HCT116 (cell line): ENCODE measurements around the gene ERBB4. TPM values are rescaled to one million over a fixed set of nuclear protein-coding genes. Genes with fewer than 3 reads are reported as not detected.

Experiments
- ATAC-seq: fragments of 200-7000 bp; cut with Tn5 transposase; 2 replicates; pipeline ENCODE4 v1.9.1; 2020; ENCODE audit warnings: mild to moderate bottlenecking, moderate library complexity
- BruUV-seq: library from RNA; stranded (reverse); fragments of 400-500 nt; replicated peaks from 2 replicates; lab custom pipeline; 2021; lab: Mats Ljungman, UMichigan
- CTCF ChIA-PET: fragments of 300-600 bp; sonication (Branson Sonifier 250); formaldehyde crosslinking; loops from one replicate; lab custom pipeline; 2021; ENCODE audit warnings: antibody characterized with exemption; lab: Charles Lee
- POLR2A ChIA-PET: fragments of 300-600, 350-600 bp; sonication (Branson Sonifier 250); formaldehyde crosslinking; loops from one replicate; lab custom pipeline; 2021; ENCODE audit warnings: antibody characterized with exemption; lab: Charles Lee
- RAD21 ChIA-PET, 2 experiments: fragments of 300-600 bp; sonication (Branson Sonifier 250); formaldehyde crosslinking; loops; one replicate each; lab custom pipeline; 2023; ENCODE audit warnings: low total read pairs in 2 of 2; ENCODE audit not compliant: uncharacterized antibody in 2 of 2, unreplicated experiment in 2 of 2, low non-redundant PET in 1 of 2; lab: Charles Lee
- DNase-seq: peaks from one replicate; pipeline ENCODE4 v3.0.0-alpha.2; 2010; ENCODE audit warnings: low read depth, low spot score
- H2AFZ ChIP-seq: fragments of 200-600 bp; shearing (Covaris generic), sonication (generic); 2 replicates; pipeline ENCODE4 v1.6.1; 2017; ENCODE audit warnings: low read depth, mixed run types, mixed read lengths, antibody characterized with exemption, low read length; ENCODE audit not compliant: poor library complexity, severe bottlenecking
- H3K27ac ChIP-seq: 2 replicates; pipeline ENCODE4 v1.5.1; 2012; ENCODE audit warnings: low read depth, low read length
- H3K27me3 ChIP-seq: fragments of 200-600 bp; sonication (generic); 2 replicates; pipeline ENCODE4 v1.6.1; 2016; ENCODE audit warnings: mixed run types, low read length, mixed read lengths; ENCODE audit not compliant: insufficient read depth
- H3K36me3 ChIP-seq, 2 experiments: fragments of 200-500 bp in 1 of 2; fragments of 200-600 bp in 1 of 2; sonication (Bioruptor generic) in 1 of 2; sonication (generic) in 1 of 2; 2 replicates each; pipeline versions ENCODE4 v1.5.1 to v1.6.1; 2014 to 2016; ENCODE audit warnings: low read length in 2 of 2, inconsistent platforms in 1 of 2, mixed read lengths in 1 of 2, mixed run types in 1 of 2; ENCODE audit not compliant: insufficient read depth in 2 of 2, control insufficient read depth in 1 of 2
- H3K4me1 ChIP-seq, 2 experiments: fragments of 200-600 bp in 1 of 2; sonication (generic) in 1 of 2; 2 replicates each; pipeline versions ENCODE4 v1.5.1 to v1.6.1; 2012 to 2017; ENCODE audit warnings: low read length in 2 of 2, inconsistent platforms in 1 of 2, mild to moderate bottlenecking in 1 of 2, mixed read lengths in 1 of 2, mixed run types in 1 of 2, moderate library complexity in 1 of 2; ENCODE audit not compliant: insufficient read depth in 2 of 2, control insufficient read depth in 1 of 2
- H3K4me2 ChIP-seq: fragments of 200-600 bp; sonication (generic); 2 replicates; pipeline ENCODE4 v1.6.1; 2017; ENCODE audit warnings: mixed run types, low read length, mixed read lengths
- H3K4me3 ChIP-seq, 2 experiments: fragments of 200-600 bp in 1 of 2; sonication (generic) in 1 of 2; replicated peaks in 1 of 2; 2 replicates each; pipeline ENCODE4 v1.5.1; 2011 to 2016; ENCODE audit warnings: low read length in 2 of 2, control low read depth in 1 of 2, low read depth in 1 of 2, mild to moderate bottlenecking in 1 of 2, mixed read lengths in 1 of 2, mixed run types in 1 of 2
- H3K79me2 ChIP-seq: fragments of 200-600 bp; sonication (generic); 2 replicates; pipeline ENCODE4 v1.6.1; 2017; ENCODE audit warnings: mild to moderate bottlenecking, mixed run types, low read length, moderate library complexity, mixed read lengths; ENCODE audit not compliant: insufficient read depth
- H3K9ac ChIP-seq: fragments of 200-600 bp; sonication (generic); 2 replicates; pipeline ENCODE4 v1.6.1; 2016; ENCODE audit warnings: low read length, mixed read lengths
- H3K9me2 ChIP-seq: fragments of 200-600 bp; sonication (generic), shearing (Covaris generic); 2 replicates; pipeline ENCODE4 v1.6.1; 2017; ENCODE audit warnings: mixed run types, mild to moderate bottlenecking, moderate library complexity; ENCODE audit not compliant: insufficient read depth
- H3K9me3 ChIP-seq, 2 experiments: fragments of 200-500 bp in 1 of 2; fragments of 200-600 bp in 1 of 2; sonication (Bioruptor generic) in 1 of 2; sonication (generic) in 1 of 2; 2 replicates each; pipeline ENCODE4 v1.6.1; 2014 to 2017; ENCODE audit warnings: low read length in 2 of 2, mixed read lengths in 2 of 2, inconsistent platforms in 1 of 2, low read depth in 1 of 2, mild to moderate bottlenecking in 1 of 2, mixed run types in 1 of 2, moderate library complexity in 1 of 2; ENCODE audit not compliant: control insufficient read depth in 1 of 2, insufficient read depth in 1 of 2
- H4K20me1 ChIP-seq: fragments of 200-600 bp; sonication (generic), shearing (Covaris generic); 2 replicates; pipeline ENCODE4 v1.6.1; 2017; ENCODE audit warnings: mixed run types, mild to moderate bottlenecking, moderate library complexity; ENCODE audit not compliant: insufficient read depth
- CBX3 ChIP-seq: IDR thresholded peaks from 2 replicates; pipeline ENCODE4 v1.6.1; 2012; ENCODE audit warnings: low read depth
- CEBPB ChIP-seq: IDR thresholded peaks from 2 replicates; pipeline ENCODE4 v1.6.1; 2012; ENCODE audit warnings: low read depth
- EGR1 ChIP-seq: IDR thresholded peaks from 2 replicates; pipeline ENCODE4 v1.6.1; 2012; ENCODE audit warnings: low read depth
- ELF1 ChIP-seq: IDR thresholded peaks from 2 replicates; pipeline ENCODE4 v1.6.1; 2012; ENCODE audit warnings: low read depth, borderline replicate concordance
- EZH2 ChIP-seq: fragments of 200-600 bp; sonication (generic); IDR thresholded peaks from 2 replicates; pipeline ENCODE4 v1.6.1; 2017; ENCODE audit warnings: antibody characterized with exemption, mixed run types
- EZH2phosphoT487 ChIP-seq: fragments of 200-600 bp; IDR thresholded peaks from 2 replicates; pipeline ENCODE4 v1.6.1; 2018; ENCODE audit warnings: antibody characterized with exemption, borderline replicate concordance
- FOSL1 ChIP-seq: IDR thresholded peaks from 2 replicates; pipeline ENCODE4 v1.6.1; 2012; ENCODE audit warnings: low read depth
- JUND ChIP-seq: IDR thresholded peaks from 2 replicates; pipeline ENCODE4 v1.6.1; 2012
- POLR2A ChIP-seq: IDR thresholded peaks from 2 replicates; pipeline ENCODE4 v1.7.0; 2011; ENCODE audit warnings: borderline replicate concordance; ENCODE audit not compliant: insufficient read depth, insufficient read length; ENCODE audit errors: extremely low read depth
- SIN3A ChIP-seq: IDR thresholded peaks from 2 replicates; pipeline ENCODE4 v1.6.1; 2012; ENCODE audit warnings: low read depth
- SP1 ChIP-seq: IDR thresholded peaks from 2 replicates; pipeline ENCODE4 v1.6.1; 2012; ENCODE audit warnings: low read depth
- SRF ChIP-seq: IDR thresholded peaks from 2 replicates; pipeline ENCODE4 v1.6.1; 2012; ENCODE audit warnings: low read depth
- TCF7L2 ChIP-seq: IDR thresholded peaks from 2 replicates; pipeline ENCODE4 v1.7.0; 2011; ENCODE audit warnings: borderline replicate concordance, inconsistent platforms; ENCODE audit not compliant: insufficient read depth, insufficient read length; ENCODE audit errors: extremely low read depth
- YY1 ChIP-seq: IDR thresholded peaks from 2 replicates; pipeline ENCODE4 v1.6.1; 2011; ENCODE audit warnings: low read length, low read depth, moderate library complexity, mild to moderate bottlenecking; ENCODE audit not compliant: insufficient replicate concordance; ENCODE audit errors: extremely low read depth
- ZFX ChIP-seq: fragments of 450-650 bp; IDR thresholded peaks from 2 replicates; pipeline ENCODE4 v1.6.1; 2017
- ZNF274 ChIP-seq: fragments of 200-500 bp; sonication (Bioruptor generic); IDR thresholded peaks from 2 replicates; pipeline ENCODE4 v1.6.1; 2014; ENCODE audit warnings: mild to moderate bottlenecking, low read depth, low read length, inconsistent platforms
- intact Hi-C: fragments of 100-400 bp; cut with micrococcal nuclease; formaldehyde crosslinking; loops from 2 replicates; pipeline ENCODE4 v1.10.0; 2022
- total RNA-seq: library from RNA; stranded (reverse); gene quantifications from one replicate; pipeline ENCODE4 v1.2.1, GENCODE V29; 2021; ENCODE audit not compliant: unreplicated experiment
- TF ChIP-seq, protein P1 (sequence below): IDR thresholded peaks from 2 replicates; pipeline ENCODE4 v1.6.1; 2011; ENCODE audit warnings: mild to moderate bottlenecking, low read length, moderate library complexity; ENCODE audit not compliant: insufficient replicate concordance; ENCODE audit errors: extremely low read depth
- TF ChIP-seq, protein P2 (sequence below), 3 experiments: fragments of 200-600 bp in 1 of 3; sonication (generic) in 1 of 3; IDR thresholded peaks in 2 of 3; conservative IDR thresholded peaks in 1 of 3; 2 replicates each; pipeline ENCODE4 v1.5.1; 2012 to 2017; ENCODE audit warnings: low read depth in 2 of 3, low read length in 2 of 3, antibody characterized with exemption in 1 of 3, borderline replicate concordance in 1 of 3, control low read depth in 1 of 3, mild to moderate bottlenecking in 1 of 3, mixed read lengths in 1 of 3, mixed run types in 1 of 3, moderate library complexity in 1 of 3; ENCODE audit not compliant: insufficient read depth in 1 of 3
- TF ChIP-seq, protein P3 (sequence below): IDR thresholded peaks from 2 replicates; pipeline ENCODE4 v1.6.1; 2012

Gene ERBB4
- total RNA-seq, 1 experiment from 2014 or later, result 0.10 TPM

DNA sequence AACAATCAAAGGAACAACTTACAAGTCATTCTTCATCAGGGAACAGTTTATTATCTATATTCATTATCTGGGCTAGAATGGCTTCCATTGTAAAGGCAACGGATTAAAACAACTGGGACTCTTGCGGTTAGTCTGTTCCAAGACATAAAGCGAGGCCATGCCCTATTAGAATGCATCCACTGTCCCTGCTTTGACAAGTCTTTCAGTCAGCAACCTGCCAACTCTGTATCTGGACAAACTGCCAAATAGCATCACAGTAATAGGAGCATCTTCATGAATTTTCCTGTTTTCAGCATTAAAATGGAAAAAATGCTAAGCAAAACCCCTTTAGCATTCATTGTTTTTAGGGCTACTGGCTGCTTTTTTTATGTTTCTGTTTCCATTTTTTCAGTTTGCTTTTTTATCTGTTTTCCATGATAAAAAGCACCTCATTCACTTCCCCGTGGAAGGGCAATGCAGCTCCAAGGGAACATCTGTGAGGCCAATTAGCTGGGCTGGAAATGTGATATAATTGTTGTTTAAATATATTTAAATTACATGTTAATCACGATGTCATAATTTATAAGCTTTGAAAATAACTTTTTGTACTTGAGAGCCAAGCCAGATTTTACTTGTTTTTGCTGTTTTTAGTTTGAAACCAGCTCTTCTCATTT lies 1147.9 kb downstream of the ERBB4 start:
- no peak overlapping the region for H2AFZ ChIP-seq
- H3K36me3 ChIP-seq, result no peaks in the 10 kb centered on the region
- no peak overlapping the region for H3K27ac ChIP-seq
- RAD21 ChIA-PET, result no interaction called here
- intact Hi-C loops, result no loop called here
- DNase-seq (no peak), ATAC-seq (no peak)
- CTCF ChIA-PET, result interaction anchor here (1.4 kb wide), 1 partner anchor 1177 kb away, joined by 3 read pairs; no protein-coding TSS in a partner anchor
- no peak overlapping the region for H3K4me3 ChIP-seq
- no peaks in the 10 kb centered on the region for H3K9me3 ChIP-seq
- no peak overlapping the region for H3K4me2 ChIP-seq
- POLR2A ChIA-PET, result no interaction called here
- no TSS peak for BruUV-seq
- H3K4me1 ChIP-seq, result no peaks in the 10 kb centered on the region
- no peak overlapping the region for H3K9ac ChIP-seq
- no peaks in the 10 kb centered on the region for H4K20me1 ChIP-seq
- TF ChIP-seq, protein P1, sequence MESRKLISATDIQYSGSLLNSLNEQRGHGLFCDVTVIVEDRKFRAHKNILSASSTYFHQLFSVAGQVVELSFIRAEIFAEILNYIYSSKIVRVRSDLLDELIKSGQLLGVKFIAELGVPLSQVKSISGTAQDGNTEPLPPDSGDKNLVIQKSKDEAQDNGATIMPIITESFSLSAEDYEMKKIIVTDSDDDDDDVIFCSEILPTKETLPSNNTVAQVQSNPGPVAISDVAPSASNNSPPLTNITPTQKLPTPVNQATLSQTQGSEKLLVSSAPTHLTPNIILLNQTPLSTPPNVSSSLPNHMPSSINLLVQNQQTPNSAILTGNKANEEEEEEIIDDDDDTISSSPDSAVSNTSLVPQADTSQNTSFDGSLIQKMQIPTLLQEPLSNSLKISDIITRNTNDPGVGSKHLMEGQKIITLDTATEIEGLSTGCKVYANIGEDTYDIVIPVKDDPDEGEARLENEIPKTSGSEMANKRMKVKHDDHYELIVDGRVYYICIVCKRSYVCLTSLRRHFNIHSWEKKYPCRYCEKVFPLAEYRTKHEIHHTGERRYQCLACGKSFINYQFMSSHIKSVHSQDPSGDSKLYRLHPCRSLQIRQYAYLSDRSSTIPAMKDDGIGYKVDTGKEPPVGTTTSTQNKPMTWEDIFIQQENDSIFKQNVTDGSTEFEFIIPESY, result no peak
- H3K27me3 ChIP-seq, result no peaks in the 10 kb centered on the region
- H3K79me2 ChIP-seq, result no peaks in the 10 kb centered on the region
- H3K9me2 ChIP-seq, result no peaks in the 10 kb centered on the region

DNA sequence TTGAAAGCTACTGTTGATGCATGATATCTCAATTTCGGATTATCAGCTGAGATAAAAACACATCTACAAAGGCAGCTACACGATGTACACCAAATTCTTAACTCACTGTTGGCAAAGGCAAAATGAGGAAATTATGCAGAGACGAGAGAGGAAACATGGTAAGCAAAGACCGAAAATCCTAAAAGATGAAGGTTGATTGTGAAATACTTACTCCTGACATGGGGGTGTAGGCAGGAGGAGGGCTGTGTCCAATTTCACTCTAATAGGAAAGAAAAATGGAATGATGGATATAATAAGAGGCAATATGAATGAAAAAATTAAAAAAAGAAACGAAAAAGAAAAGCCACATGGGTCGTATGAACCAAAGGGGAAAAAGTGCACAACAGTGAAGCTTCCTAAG lies 1150.9 kb downstream of the ERBB4 start:
- Histone ChIP-seq H3K4me2 (no peak overlapping the region), H3K9me2 (no peaks in the 10 kb centered on the region), H3K27me3 (no peaks in the 10 kb centered on the region), H3K4me3 (no peak overlapping the region), H3K9me3 (no peaks in the 10 kb centered on the region), H3K4me1 (no peaks in the 10 kb centered on the region), H3K79me2 (no peaks in the 10 kb centered on the region), H3K27ac (no peak overlapping the region), H4K20me1 (no peaks in the 10 kb centered on the region), H3K9ac (no peak overlapping the region), H2AFZ (no peak overlapping the region), H3K36me3 (no peaks in the 10 kb centered on the region)
- ChIA-PET POLR2A (no interaction called here), RAD21 (no interaction called here), CTCF (no interaction called here)
- intact Hi-C loops, result no loop called here
- no TSS peak for BruUV-seq
- ATAC-seq (no peak), DNase-seq (no peak)
- TF ChIP-seq SP1 (no peak), ZNF274 (no peak), CEBPB (no peak), ZFX (no peak), YY1 (no peak), ELF1 (no peak), SIN3A (no peak), POLR2A (no peak), TCF7L2 (no peak), EZH2 (no peak), EZH2phosphoT487 (no peak), JUND (no peak), CBX3 (no peak), FOSL1 (no peak), SRF (no peak), EGR1 (no peak)
- TF ChIP-seq, protein P2, sequence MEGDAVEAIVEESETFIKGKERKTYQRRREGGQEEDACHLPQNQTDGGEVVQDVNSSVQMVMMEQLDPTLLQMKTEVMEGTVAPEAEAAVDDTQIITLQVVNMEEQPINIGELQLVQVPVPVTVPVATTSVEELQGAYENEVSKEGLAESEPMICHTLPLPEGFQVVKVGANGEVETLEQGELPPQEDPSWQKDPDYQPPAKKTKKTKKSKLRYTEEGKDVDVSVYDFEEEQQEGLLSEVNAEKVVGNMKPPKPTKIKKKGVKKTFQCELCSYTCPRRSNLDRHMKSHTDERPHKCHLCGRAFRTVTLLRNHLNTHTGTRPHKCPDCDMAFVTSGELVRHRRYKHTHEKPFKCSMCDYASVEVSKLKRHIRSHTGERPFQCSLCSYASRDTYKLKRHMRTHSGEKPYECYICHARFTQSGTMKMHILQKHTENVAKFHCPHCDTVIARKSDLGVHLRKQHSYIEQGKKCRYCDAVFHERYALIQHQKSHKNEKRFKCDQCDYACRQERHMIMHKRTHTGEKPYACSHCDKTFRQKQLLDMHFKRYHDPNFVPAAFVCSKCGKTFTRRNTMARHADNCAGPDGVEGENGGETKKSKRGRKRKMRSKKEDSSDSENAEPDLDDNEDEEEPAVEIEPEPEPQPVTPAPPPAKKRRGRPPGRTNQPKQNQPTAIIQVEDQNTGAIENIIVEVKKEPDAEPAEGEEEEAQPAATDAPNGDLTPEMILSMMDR (IDR thresholded peaks at IDR 0.05 in 2 of 3, conservative IDR thresholded peaks at IDR 0.05 in 1 of 3; ENCODE audit: borderline replicate concordance in 1 of 3, insufficient read depth in 1 of 3, low read depth in 2 of 3, low read length in 2 of 3), result no peak
- TF ChIP-seq, protein P3, sequence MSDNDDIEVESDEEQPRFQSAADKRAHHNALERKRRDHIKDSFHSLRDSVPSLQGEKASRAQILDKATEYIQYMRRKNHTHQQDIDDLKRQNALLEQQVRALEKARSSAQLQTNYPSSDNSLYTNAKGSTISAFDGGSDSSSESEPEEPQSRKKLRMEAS, result no peak
